ENCODE results near the gene PIK3CD. TPM values are rescaled to one million over a fixed set of nuclear protein-coding genes. Genes with fewer than 3 reads are reported as not detected.

The PIK3CD gene
- total RNA-seq, 1 donor = 14.1 TPM

DNA sequence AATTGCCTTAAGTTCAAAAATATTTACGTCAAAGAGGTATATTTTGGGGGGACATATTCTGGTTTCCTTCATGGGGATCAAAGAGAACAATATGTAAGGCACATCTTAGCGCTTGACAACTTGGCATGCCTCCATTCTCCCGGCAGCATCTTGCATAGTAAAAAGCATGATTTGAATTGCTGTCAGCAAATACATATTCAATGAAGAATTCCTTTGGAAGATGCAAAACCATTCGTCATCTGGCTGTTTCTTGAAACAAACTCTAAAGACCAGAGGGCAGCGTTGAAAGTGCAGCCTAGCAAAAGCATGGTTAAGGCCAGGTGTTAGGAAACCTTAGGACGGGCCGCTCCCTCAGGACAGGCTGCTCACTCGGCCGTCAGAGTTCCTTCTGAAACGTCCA lies 3.4 kb upstream of the PIK3CD start:
- Histone ChIP-seq H3K36me3 (ENCODE audit: insufficient read depth, low read length) (no peaks in the 10 kb centered on the region), H3K4me1 (ENCODE audit: insufficient read depth, low read length) (peaks cover 4% of the 10 kb centered on the region), H3K79me2 (ENCODE audit: insufficient read depth, low read length) (no peaks in the 10 kb centered on the region), H4K20me1 (ENCODE audit: insufficient read depth, low read length) (no peaks in the 10 kb centered on the region), H3K4me3 (ENCODE audit: insufficient read depth, low read length) (no peak overlapping the region), H3K27me3 (ENCODE audit: insufficient read depth, low read length) (peaks cover 19% of the 10 kb centered on the region), H3K4me2 (ENCODE audit: insufficient read depth, low read length) (no peak overlapping the region), H3K27ac (ENCODE audit: low read depth, low read length) (no peak overlapping the region), H3K9me3 (ENCODE audit: low read depth, low read length) (no peaks in the 10 kb centered on the region), H2AFZ (ENCODE audit: low read length) (no peak overlapping the region)
- DNase-seq (ENCODE audit: insufficient read length, low spot score, missing footprints) = no peak
- TF ChIP-seq, protein P1, sequence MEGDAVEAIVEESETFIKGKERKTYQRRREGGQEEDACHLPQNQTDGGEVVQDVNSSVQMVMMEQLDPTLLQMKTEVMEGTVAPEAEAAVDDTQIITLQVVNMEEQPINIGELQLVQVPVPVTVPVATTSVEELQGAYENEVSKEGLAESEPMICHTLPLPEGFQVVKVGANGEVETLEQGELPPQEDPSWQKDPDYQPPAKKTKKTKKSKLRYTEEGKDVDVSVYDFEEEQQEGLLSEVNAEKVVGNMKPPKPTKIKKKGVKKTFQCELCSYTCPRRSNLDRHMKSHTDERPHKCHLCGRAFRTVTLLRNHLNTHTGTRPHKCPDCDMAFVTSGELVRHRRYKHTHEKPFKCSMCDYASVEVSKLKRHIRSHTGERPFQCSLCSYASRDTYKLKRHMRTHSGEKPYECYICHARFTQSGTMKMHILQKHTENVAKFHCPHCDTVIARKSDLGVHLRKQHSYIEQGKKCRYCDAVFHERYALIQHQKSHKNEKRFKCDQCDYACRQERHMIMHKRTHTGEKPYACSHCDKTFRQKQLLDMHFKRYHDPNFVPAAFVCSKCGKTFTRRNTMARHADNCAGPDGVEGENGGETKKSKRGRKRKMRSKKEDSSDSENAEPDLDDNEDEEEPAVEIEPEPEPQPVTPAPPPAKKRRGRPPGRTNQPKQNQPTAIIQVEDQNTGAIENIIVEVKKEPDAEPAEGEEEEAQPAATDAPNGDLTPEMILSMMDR (IDR thresholded peaks at IDR 0.05; ENCODE audit: extremely low read depth, low read depth, low read length) = no peak

DNA sequence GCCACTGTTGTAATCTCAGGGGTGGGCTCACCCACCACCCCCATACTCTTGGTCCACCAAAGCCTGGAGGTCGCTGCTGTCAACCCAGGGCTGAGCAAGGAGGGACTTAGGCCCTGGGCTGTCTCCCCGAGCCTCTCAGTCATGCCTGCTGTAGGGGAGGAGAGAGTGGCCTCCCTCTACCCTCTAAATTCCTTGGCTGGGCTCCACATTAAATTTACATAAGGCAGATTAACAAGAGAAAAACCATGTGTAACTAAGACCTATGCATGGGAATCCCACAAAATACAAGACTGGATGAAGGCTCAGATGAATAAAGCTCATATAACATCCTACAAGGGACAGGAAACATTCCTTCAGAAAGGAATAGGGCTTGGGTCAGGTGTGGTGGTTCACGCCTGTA lies 1.8 kb upstream of the PIK3CD start:
- Histone ChIP-seq H3K27ac (ENCODE audit: low read depth, low read length) (no peak overlapping the region), H4K20me1 (ENCODE audit: insufficient read depth, low read length) (no peaks in the 10 kb centered on the region), H3K4me2 (ENCODE audit: insufficient read depth, low read length) (no peak overlapping the region), H3K79me2 (ENCODE audit: insufficient read depth, low read length) (no peaks in the 10 kb centered on the region), H2AFZ (ENCODE audit: low read length) (no peak overlapping the region), H3K4me1 (ENCODE audit: insufficient read depth, low read length) (peaks cover 4% of the 10 kb centered on the region), H3K4me3 (ENCODE audit: insufficient read depth, low read length) (no peak overlapping the region), H3K27me3 (ENCODE audit: insufficient read depth, low read length) (peaks cover 27% of the 10 kb centered on the region), H3K9me3 (ENCODE audit: low read depth, low read length) (no peaks in the 10 kb centered on the region), H3K36me3 (ENCODE audit: insufficient read depth, low read length) (no peaks in the 10 kb centered on the region)
- peak; percentile 18 for DNase-seq (ENCODE audit: insufficient read length, low spot score, missing footprints)
- TF ChIP-seq, protein P1 (IDR thresholded peaks at IDR 0.05; ENCODE audit: extremely low read depth, low read depth, low read length) = no peak

DNA sequence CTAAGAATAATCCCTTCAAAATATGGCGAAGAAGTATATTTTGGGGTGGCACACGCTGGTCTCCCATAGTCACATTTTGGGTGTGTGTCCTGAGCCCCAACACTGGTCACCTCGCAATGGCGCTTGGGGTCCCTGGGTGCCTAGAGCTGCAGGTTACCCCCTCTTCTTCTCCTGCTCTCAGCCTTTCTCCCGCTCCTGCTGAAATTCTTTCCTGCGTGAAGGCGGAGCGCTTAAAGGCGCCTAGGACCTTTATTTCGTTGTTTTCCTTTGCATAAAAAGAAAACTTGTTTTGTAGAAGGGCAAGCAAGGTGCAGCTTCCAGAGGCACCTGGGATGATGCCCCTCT lies 339 bp upstream of the PIK3CD start:
- Histone ChIP-seq H4K20me1 (ENCODE audit: insufficient read depth, low read length) (no peaks in the 10 kb centered on the region), H3K27ac (ENCODE audit: low read depth, low read length) (no peak overlapping the region), H3K9me3 (ENCODE audit: low read depth, low read length) (no peaks in the 10 kb centered on the region), H3K27me3 (ENCODE audit: insufficient read depth, low read length) (peaks cover 27% of the 10 kb centered on the region), H3K36me3 (ENCODE audit: insufficient read depth, low read length) (no peaks in the 10 kb centered on the region), H3K4me3 (ENCODE audit: insufficient read depth, low read length) (peak overlapping the region; percentile 59), H3K4me2 (ENCODE audit: insufficient read depth, low read length) (peak overlapping the region; percentile 74), H3K79me2 (ENCODE audit: insufficient read depth, low read length) (no peaks in the 10 kb centered on the region), H2AFZ (ENCODE audit: low read length) (no peak overlapping the region), H3K4me1 (ENCODE audit: insufficient read depth, low read length) (peaks cover 4% of the 10 kb centered on the region)
- no peak for DNase-seq (ENCODE audit: insufficient read length, low spot score, missing footprints)
- TF ChIP-seq, protein P1 (IDR thresholded peaks at IDR 0.05; ENCODE audit: extremely low read depth, low read depth, low read length) = no peak

DNA sequence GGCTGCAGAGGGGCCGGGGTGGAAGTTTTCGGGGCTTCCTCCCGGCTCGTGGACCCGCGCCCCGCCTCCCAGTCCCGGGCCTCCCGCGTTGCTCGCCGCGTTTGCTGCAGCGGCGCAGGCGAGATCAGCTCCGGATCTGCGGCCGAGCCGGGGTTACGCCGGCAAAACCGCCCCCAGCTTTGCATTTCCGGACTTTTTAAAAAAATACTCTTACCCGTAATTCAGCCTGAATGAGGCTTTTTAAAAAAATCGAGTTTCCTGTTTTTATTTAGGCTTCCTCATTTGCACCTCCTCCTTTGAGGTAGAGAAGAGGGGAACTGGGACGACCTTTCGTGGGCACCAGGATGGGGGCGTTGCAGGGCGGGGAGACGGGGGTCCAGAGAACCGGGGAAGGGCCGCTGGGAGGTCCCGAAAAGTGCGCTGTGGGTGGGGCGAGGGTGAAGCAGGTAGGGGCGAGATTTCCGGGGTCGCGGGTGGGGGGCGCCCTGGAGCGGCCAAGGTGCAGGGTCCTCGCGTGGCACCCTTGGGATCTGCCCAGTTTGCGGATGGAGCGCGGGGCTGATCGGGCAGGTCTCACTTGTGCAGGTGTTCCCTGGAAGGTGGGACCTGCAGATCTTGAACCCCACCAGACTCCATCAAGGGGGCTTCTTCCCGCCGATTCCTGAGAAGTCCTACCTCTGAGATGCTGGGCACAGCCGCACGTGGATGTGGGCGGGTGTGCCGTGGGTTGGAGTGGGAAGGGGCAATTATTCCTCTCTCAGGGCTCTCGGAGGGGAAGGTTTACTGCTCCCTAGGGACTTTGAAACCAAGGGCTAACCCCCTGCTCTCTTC lies 1.1 kb downstream of the PIK3CD start:
- peak overlapping the region; percentile 74 for H3K4me2 ChIP-seq (ENCODE audit: insufficient read depth, low read length)
- no peaks in the 10 kb centered on the region for H4K20me1 ChIP-seq (ENCODE audit: insufficient read depth, low read length)
- no peak overlapping the region for H3K27ac ChIP-seq (ENCODE audit: low read depth, low read length)
- no peaks in the 10 kb centered on the region for H3K9me3 ChIP-seq (ENCODE audit: low read depth, low read length)
- H3K36me3 ChIP-seq (ENCODE audit: insufficient read depth, low read length) = no peaks in the 10 kb centered on the region
- peak; percentile 85 for DNase-seq (ENCODE audit: insufficient read length, low spot score, missing footprints)
- peaks cover 27% of the 10 kb centered on the region for H3K27me3 ChIP-seq (ENCODE audit: insufficient read depth, low read length)
- H3K4me3 ChIP-seq (ENCODE audit: insufficient read depth, low read length) = peak overlapping the region; percentile 59
- no peaks in the 10 kb centered on the region for H3K79me2 ChIP-seq (ENCODE audit: insufficient read depth, low read length)
- no peak overlapping the region for H2AFZ ChIP-seq (ENCODE audit: low read length)
- peaks cover 4% of the 10 kb centered on the region for H3K4me1 ChIP-seq (ENCODE audit: insufficient read depth, low read length)
- TF ChIP-seq, protein P1 (IDR thresholded peaks at IDR 0.05; ENCODE audit: extremely low read depth, low read depth, low read length) = no peak

Measured in osteoblast (primary cell).